Osteocyte (in vitro differentiated cells): ENCODE data around the gene SPACA6. TPM values are rescaled to one million over a fixed set of nuclear protein-coding genes. Genes with fewer than 3 reads are reported as not detected.

Source experiments
- DNase-seq: peaks from one replicate; pipeline ENCODE4 v3.0.0; 2021; ENCODE audit warnings: mixed read lengths; ENCODE audit not compliant: unreplicated experiment; ENCODE audit errors: extremely low spot score
- H3K27ac Mint-ChIP-seq: one replicate; pipeline ENCODE4 v1.8.0; 2021; ENCODE audit warnings: mild to moderate bottlenecking, mixed read lengths; ENCODE audit not compliant: unreplicated experiment
- H3K27me3 Mint-ChIP-seq: one replicate; pipeline ENCODE4 v1.8.0; 2021; ENCODE audit warnings: mixed read lengths; ENCODE audit not compliant: unreplicated experiment
- H3K36me3 Mint-ChIP-seq: one replicate; pipeline ENCODE4 v1.8.0; 2021; ENCODE audit warnings: mixed read lengths; ENCODE audit not compliant: unreplicated experiment
- H3K4me1 Mint-ChIP-seq: one replicate; pipeline ENCODE4 v1.8.0; 2021; ENCODE audit warnings: mixed read lengths; ENCODE audit not compliant: unreplicated experiment
- H3K4me3 Mint-ChIP-seq: one replicate; pipeline ENCODE4 v1.8.0; 2021; ENCODE audit warnings: mild to moderate bottlenecking, moderate library complexity, mixed read lengths; ENCODE audit not compliant: unreplicated experiment
- H3K9me3 Mint-ChIP-seq: one replicate; pipeline ENCODE4 v1.8.0; 2021; ENCODE audit warnings: mixed read lengths; ENCODE audit not compliant: unreplicated experiment
- total RNA-seq: library from RNA; stranded (reverse); gene quantifications from 2 replicates; pipeline ENCODE4 v1.2.1, GENCODE V29; 2021
- TF ChIP-seq, protein P1 (sequence below): fragments of 200-600 bp; sonication (generic); IDR thresholded peaks from 2 replicates; pipeline ENCODE4 v1.5.0; 2021; ENCODE audit warnings: antibody characterized with exemption, mild to moderate bottlenecking, moderate library complexity

SPACA6 gene
- total RNA-seq, 1 donor from 2014 or later: 36.9 TPM

DNA sequence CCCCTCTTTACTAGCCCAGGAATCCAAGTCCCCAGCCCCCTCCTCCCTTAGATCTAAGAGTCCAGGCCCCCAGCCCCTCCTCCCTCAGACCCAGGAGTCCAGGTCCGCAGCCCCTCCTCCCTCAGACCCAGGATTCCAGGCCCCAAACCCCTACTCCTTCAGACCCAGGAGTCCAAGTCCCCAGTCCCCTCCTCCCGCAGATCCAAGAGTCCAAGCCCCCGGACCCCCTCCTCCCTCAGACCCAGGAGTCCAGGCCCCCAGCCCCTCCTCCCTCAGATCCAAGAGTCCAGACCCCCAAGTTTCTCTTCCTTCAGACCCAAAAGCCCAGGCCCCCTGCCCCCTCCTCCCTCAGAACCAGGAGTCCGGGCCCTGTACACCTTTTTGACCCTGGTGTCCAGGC, 11.5 kb downstream of the SPACA6 start:
- Mint-ChIP-seq H3K27ac (peak overlapping the region; percentile 76), H3K27me3 (no peaks in the 10 kb centered on the region), H3K4me1 (peaks cover 56% of the 10 kb centered on the region)

GRCh38 chr19:51706296-51706695, 13.2 kb downstream of the SPACA6 start:
- Mint-ChIP-seq H3K27ac (peak overlapping the region; percentile 23), H3K27me3 (no peaks in the 10 kb centered on the region), H3K9me3 (no peaks in the 10 kb centered on the region), H3K4me1 (peaks cover 45% of the 10 kb centered on the region), H3K4me3 (peak overlapping the region; percentile 40), H3K36me3 (peaks cover 37% of the 10 kb centered on the region)
- TF ChIP-seq, protein P1, sequence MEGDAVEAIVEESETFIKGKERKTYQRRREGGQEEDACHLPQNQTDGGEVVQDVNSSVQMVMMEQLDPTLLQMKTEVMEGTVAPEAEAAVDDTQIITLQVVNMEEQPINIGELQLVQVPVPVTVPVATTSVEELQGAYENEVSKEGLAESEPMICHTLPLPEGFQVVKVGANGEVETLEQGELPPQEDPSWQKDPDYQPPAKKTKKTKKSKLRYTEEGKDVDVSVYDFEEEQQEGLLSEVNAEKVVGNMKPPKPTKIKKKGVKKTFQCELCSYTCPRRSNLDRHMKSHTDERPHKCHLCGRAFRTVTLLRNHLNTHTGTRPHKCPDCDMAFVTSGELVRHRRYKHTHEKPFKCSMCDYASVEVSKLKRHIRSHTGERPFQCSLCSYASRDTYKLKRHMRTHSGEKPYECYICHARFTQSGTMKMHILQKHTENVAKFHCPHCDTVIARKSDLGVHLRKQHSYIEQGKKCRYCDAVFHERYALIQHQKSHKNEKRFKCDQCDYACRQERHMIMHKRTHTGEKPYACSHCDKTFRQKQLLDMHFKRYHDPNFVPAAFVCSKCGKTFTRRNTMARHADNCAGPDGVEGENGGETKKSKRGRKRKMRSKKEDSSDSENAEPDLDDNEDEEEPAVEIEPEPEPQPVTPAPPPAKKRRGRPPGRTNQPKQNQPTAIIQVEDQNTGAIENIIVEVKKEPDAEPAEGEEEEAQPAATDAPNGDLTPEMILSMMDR: no peak
- no peak for DNase-seq

More for the DNA sequence above, 11.5 kb downstream of the SPACA6 start:
- Mint-ChIP-seq H3K36me3 (peaks cover 48% of the 10 kb centered on the region), H3K9me3 (no peaks in the 10 kb centered on the region), H3K4me3 (peak overlapping the region; percentile 76)
- TF ChIP-seq, protein P1: no peak
- no peak for DNase-seq

DNA sequence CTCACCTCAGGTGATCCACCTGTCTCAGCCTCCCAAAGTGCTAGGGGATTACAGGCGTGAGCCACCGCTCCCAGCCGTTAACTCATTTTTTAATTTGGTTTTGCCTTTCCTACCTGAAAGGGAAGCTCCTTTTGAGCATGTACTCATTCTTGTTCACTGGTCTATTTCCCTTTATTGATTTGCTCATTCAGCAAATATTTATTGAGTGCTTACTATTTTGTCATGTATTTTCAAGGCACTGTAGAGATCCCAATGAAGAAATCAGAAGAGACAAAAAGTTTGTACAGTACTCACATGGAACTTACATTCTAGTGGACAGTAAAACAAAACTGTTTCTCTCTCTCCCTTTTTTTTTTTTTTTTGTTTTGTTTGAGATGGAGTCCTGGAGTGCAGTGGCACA, 13.8 kb downstream of the SPACA6 start:
- Mint-ChIP-seq H3K27me3 (no peaks in the 10 kb centered on the region), H3K9me3 (no peaks in the 10 kb centered on the region), H3K36me3 (peaks cover 31% of the 10 kb centered on the region), H3K27ac (no peak overlapping the region), H3K4me3 (no peak overlapping the region), H3K4me1 (peaks cover 39% of the 10 kb centered on the region)
- no peak for DNase-seq
- TF ChIP-seq, protein P1: no peak

GRCh38 chr19:51708811-51709210, 15.7 kb downstream of the SPACA6 start:
- Mint-ChIP-seq H3K36me3 (peaks cover 28% of the 10 kb centered on the region), H3K9me3 (no peaks in the 10 kb centered on the region)

GRCh38 chr19:51709575-51709974, 16.4 kb downstream of the SPACA6 start:
- no peak overlapping the region for H3K4me3 Mint-ChIP-seq
- H3K4me1 Mint-ChIP-seq: peaks cover 16% of the 10 kb centered on the region
- H3K36me3 Mint-ChIP-seq: peaks cover 24% of the 10 kb centered on the region
- no peaks in the 10 kb centered on the region for H3K9me3 Mint-ChIP-seq
- H3K27ac Mint-ChIP-seq: no peak overlapping the region
- no peak for DNase-seq
- TF ChIP-seq, protein P1: no peak
- no peaks in the 10 kb centered on the region for H3K27me3 Mint-ChIP-seq

More at GRCh38 chr19:51708811-51709210, 15.7 kb downstream of the SPACA6 start:
- Mint-ChIP-seq H3K4me1 (peaks cover 22% of the 10 kb centered on the region), H3K27me3 (no peaks in the 10 kb centered on the region), H3K27ac (no peak overlapping the region), H3K4me3 (no peak overlapping the region)
- no peak for DNase-seq
- TF ChIP-seq, protein P1: no peak
